Fibroblast of lung (primary cell): ENCODE data around the gene SLC6A8. TPM values are rescaled to one million over a fixed set of nuclear protein-coding genes. Genes with fewer than 3 reads are reported as not detected.

Experiments
- DNase-seq, 2 donors: peaks; one replicate each; pipeline versions ENCODE4 v3.0.0 to v3.0.0-alpha.2; 2010; ENCODE audit warnings: low read depth in 2 of 2
- H2AFZ ChIP-seq: 2 replicates; pipeline ENCODE4 v1.5.1; 2012; ENCODE audit warnings: low read length, control low read depth, inconsistent platforms
- H3K27ac ChIP-seq: 2 replicates; pipeline ENCODE4 v1.5.1; 2011; ENCODE audit warnings: low read length, control low read depth; ENCODE audit not compliant: insufficient read depth
- H3K27me3 ChIP-seq: 2 replicates; pipeline ENCODE4 v1.5.1; 2011; ENCODE audit warnings: mild to moderate bottlenecking, low read length; ENCODE audit not compliant: control insufficient read depth, insufficient read depth
- H3K36me3 ChIP-seq: 2 replicates; pipeline ENCODE4 v1.5.1; 2011; ENCODE audit warnings: low read length; ENCODE audit not compliant: control insufficient read depth, insufficient read depth
- H3K4me1 ChIP-seq: 2 replicates; pipeline ENCODE4 v1.5.1; 2011; ENCODE audit warnings: low read length; ENCODE audit not compliant: control insufficient read depth, insufficient read depth; ENCODE audit errors: extremely low read depth
- H3K4me2 ChIP-seq: 2 replicates; pipeline ENCODE4 v1.5.1; 2011; ENCODE audit warnings: low read length, control low read depth; ENCODE audit not compliant: insufficient read depth; ENCODE audit errors: extremely low read depth
- H3K4me3 ChIP-seq, 4 experiments: fragments of 200-600 bp in 1 of 4; sonication (generic) in 1 of 4; replicated peaks in 1 of 4; 2 replicates each; pipeline ENCODE4 v1.5.1; 2011 to 2016; ENCODE audit warnings: low read length in 4 of 4, low read depth in 3 of 4, mild to moderate bottlenecking in 3 of 4, control low read depth in 2 of 4, inconsistent platforms in 1 of 4, mixed read lengths in 1 of 4; ENCODE audit not compliant: insufficient read depth in 1 of 4; ENCODE audit errors: control extremely low read depth in 1 of 4
- H3K79me2 ChIP-seq: 2 replicates; pipeline ENCODE4 v1.5.1; 2012; ENCODE audit warnings: mild to moderate bottlenecking, low read length, inconsistent platforms; ENCODE audit not compliant: control insufficient read depth, insufficient read depth
- H3K9ac ChIP-seq: 2 replicates; pipeline ENCODE4 v1.5.1; 2011; ENCODE audit warnings: mild to moderate bottlenecking, low read length, control low read depth; ENCODE audit not compliant: insufficient read depth
- H3K9me3 ChIP-seq: 2 replicates; pipeline ENCODE4 v1.5.1; 2012; ENCODE audit warnings: low read depth, low read length; ENCODE audit not compliant: control insufficient read depth, insufficient read depth
- H4K20me1 ChIP-seq: 2 replicates; pipeline ENCODE4 v1.5.1; 2011; ENCODE audit warnings: low read length; ENCODE audit not compliant: control insufficient read depth, insufficient read depth; ENCODE audit errors: extremely low read depth
- EZH2 ChIP-seq: IDR thresholded peaks from 2 replicates; pipeline ENCODE4 v1.5.1; 2012; ENCODE audit warnings: low read length, control low read depth, mild to moderate bottlenecking; ENCODE audit errors: missing control alignments
- polyA plus RNA-seq, 2 donors: library from polyadenylated mRNA; depleted of rRNA in 1 of 2; stranded (reverse) in 1 of 2; unstranded in 1 of 2; fragments of >200 nt; gene quantifications; 2 replicates each; pipeline ENCODE4 v1.2.1, GENCODE V29; 2011 to 2012; ENCODE audit warnings: missing spikeins in 1 of 2
- total RNA-seq: library from RNA; depleted of rRNA; stranded (reverse); fragments of >200 nt; gene quantifications from 2 replicates; pipeline ENCODE4 v1.2.1, GENCODE V29; 2014
- TF ChIP-seq, protein P1 (sequence below), 2 donors: IDR thresholded peaks in 1 of 2; conservative IDR thresholded peaks in 1 of 2; 1 replicate in 1 of 2; 2 replicates in 1 of 2; pipeline ENCODE4 v1.5.1; 2011 to 2012; ENCODE audit warnings: low read length in 2 of 2, control low read depth in 1 of 2, inconsistent platforms in 1 of 2, low read depth in 1 of 2, mild to moderate bottlenecking in 1 of 2

SLC6A8 gene
- total and polyA plus RNA-seq, 2 donors (not counting 1 experiment from before 2014, with no cell fraction given) = 7.7 to 11.1 TPM

DNA sequence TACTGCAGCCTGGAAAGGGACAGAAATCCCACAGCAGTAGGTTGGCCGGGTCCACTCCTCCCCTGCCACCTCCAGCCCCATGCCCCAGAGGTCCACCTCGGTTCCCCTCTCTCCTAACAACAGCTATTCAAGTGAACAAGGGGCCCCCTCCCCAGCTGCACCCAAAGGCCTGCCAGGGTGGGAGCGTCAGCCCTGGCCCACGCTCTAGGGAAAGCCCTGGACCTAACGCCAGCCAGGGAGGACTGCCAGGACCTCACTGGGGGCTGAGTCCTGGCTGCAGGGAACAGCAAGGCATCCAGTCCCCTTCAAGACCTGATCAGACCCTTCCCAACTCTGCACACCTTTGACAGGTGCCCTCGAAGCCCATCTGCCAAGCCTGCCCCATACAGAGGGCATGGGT is 13.2 kb downstream of the SLC6A8 start:
- Histone ChIP-seq H3K4me2 (no peak overlapping the region), H3K27me3 (no peaks in the 10 kb centered on the region), H4K20me1 (no peaks in the 10 kb centered on the region), H2AFZ (no peak overlapping the region), H3K27ac (no peak overlapping the region), H3K79me2 (no peaks in the 10 kb centered on the region), H3K36me3 (peaks cover 1% of the 10 kb centered on the region), H3K9me3 (no peaks in the 10 kb centered on the region), H3K4me1 (no peaks in the 10 kb centered on the region), H3K4me3 (no peak overlapping the region), H3K9ac (no peak overlapping the region)
- no peak for DNase-seq
- no peak for TF ChIP-seq EZH2
- TF ChIP-seq, protein P1, sequence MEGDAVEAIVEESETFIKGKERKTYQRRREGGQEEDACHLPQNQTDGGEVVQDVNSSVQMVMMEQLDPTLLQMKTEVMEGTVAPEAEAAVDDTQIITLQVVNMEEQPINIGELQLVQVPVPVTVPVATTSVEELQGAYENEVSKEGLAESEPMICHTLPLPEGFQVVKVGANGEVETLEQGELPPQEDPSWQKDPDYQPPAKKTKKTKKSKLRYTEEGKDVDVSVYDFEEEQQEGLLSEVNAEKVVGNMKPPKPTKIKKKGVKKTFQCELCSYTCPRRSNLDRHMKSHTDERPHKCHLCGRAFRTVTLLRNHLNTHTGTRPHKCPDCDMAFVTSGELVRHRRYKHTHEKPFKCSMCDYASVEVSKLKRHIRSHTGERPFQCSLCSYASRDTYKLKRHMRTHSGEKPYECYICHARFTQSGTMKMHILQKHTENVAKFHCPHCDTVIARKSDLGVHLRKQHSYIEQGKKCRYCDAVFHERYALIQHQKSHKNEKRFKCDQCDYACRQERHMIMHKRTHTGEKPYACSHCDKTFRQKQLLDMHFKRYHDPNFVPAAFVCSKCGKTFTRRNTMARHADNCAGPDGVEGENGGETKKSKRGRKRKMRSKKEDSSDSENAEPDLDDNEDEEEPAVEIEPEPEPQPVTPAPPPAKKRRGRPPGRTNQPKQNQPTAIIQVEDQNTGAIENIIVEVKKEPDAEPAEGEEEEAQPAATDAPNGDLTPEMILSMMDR (conservative IDR thresholded peaks at IDR 0.05 in 1 of 2, IDR thresholded peaks at IDR 0.05 in 1 of 2; ENCODE audit: low read depth in 1 of 2, low read length in 2 of 2) = no peak

DNA sequence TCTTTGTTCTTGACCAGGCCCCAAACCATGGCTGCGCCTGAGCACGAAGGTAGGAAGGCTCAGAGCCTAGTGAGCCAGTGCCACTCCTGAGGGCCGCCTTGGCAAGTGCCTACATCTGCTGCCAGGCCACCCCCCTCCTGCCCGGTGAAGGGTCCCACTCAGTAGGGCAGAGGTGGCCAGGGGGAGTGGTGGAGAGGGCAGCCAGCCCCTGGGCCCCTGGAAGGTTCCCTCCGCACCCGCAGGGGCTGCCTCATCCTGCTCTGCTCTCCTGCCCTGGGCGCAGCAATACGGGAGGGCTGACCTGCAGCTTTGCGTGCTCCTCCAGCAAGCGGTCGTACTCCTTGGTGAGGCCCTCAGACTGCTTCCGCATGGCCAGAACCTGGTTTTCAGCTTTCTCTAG is 14.0 kb downstream of the SLC6A8 start:
- no peak overlapping the region for H3K9ac ChIP-seq
- no peak overlapping the region for H2AFZ ChIP-seq
- TF ChIP-seq, protein P1 (conservative IDR thresholded peaks at IDR 0.05 in 1 of 2, IDR thresholded peaks at IDR 0.05 in 1 of 2; ENCODE audit: low read depth in 1 of 2, low read length in 2 of 2) = no peak
- no peak for TF ChIP-seq EZH2
- H3K4me1 ChIP-seq = no peaks in the 10 kb centered on the region
- DNase-seq = no peak
- no peaks in the 10 kb centered on the region for H3K27me3 ChIP-seq
- no peaks in the 10 kb centered on the region for H4K20me1 ChIP-seq
- H3K9me3 ChIP-seq = no peaks in the 10 kb centered on the region
- peaks cover 3% of the 10 kb centered on the region for H3K36me3 ChIP-seq
- H3K79me2 ChIP-seq = no peaks in the 10 kb centered on the region
- no peak overlapping the region for H3K4me3 ChIP-seq
- H3K27ac ChIP-seq = no peak overlapping the region
- no peak overlapping the region for H3K4me2 ChIP-seq

DNA sequence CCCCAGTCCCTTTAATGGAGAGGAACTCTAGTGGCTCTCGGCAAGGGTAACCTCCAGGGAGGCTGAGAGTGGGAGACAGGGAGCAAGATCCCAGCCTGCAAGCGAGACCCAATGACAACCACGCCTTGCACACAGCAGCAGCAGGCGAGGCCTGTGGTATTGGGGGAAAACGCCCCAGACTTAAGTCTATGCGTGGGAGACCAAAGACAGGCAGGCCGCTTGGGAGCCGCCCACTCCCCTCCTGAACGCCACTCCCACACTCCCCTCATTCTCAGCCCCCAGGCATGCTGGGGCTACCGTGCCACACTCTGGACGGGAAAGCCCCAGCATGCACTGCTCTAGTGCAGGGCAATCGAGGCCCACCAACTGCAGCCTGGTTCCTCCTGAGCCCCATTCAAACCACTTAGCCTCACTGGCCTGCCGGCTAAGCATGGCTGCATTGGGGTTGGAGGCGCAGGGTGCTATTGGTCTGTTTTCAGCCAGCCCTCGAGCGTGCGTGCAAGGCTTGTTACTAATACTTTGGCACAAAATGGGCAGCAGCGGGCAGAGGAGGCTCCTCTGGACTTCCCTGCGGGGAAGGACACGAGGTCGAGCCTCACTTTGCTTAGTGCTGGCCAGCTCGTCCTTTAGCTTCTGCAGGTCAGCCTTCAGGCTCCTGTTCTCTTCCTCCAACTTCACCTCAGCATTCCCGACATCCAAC is 14.8 kb downstream of the SLC6A8 start:
- no peaks in the 10 kb centered on the region for H3K79me2 ChIP-seq
- H3K4me1 ChIP-seq = no peaks in the 10 kb centered on the region
- H4K20me1 ChIP-seq = no peaks in the 10 kb centered on the region
- H3K27ac ChIP-seq = no peak overlapping the region
- H3K9me3 ChIP-seq = no peaks in the 10 kb centered on the region
- no peaks in the 10 kb centered on the region for H3K27me3 ChIP-seq
- H3K36me3 ChIP-seq = peaks cover 3% of the 10 kb centered on the region
- no peak overlapping the region for H3K9ac ChIP-seq
- no peak overlapping the region for H3K4me3 ChIP-seq
- H3K4me2 ChIP-seq = no peak overlapping the region
- TF ChIP-seq, protein P1 (conservative IDR thresholded peaks at IDR 0.05 in 1 of 2, IDR thresholded peaks at IDR 0.05 in 1 of 2; ENCODE audit: low read depth in 1 of 2, low read length in 2 of 2) = no peak
- TF ChIP-seq EZH2 = no peak
- H2AFZ ChIP-seq = no peak overlapping the region
- DNase-seq = no peak
